GM19025 (cell line): ENCODE results near the gene CATSPER4.

ENCODE experiments used
- ATAC-seq: cut with Tn5 transposase; IDR thresholded peaks from one replicate; pipeline ENCODE4 v1.9.1; 2021; ENCODE audit warnings: mild to moderate bottlenecking, low read depth, moderate library complexity; ENCODE audit not compliant: unreplicated experiment

Gene CATSPER4

GRCh38 chr1:26234644-26235370 is 44.4 kb downstream of the CATSPER4 start:
- ATAC-seq, result no peak

GRCh38 chr1:26237230-26237966 is 47.0 kb downstream of the CATSPER4 start:
- no peak for ATAC-seq

GRCh38 chr1:26239936-26240335 is 49.5 kb downstream of the CATSPER4 start:
- ATAC-seq, result no peak
